Measurements from ENCODE around the gene COBLL1. TPM values are rescaled to one million over a fixed set of nuclear protein-coding genes. Genes with fewer than 3 reads are reported as not detected.

COBLL1 gene
- total RNA-seq, 1 donor from 2014 or later, result 4.4 TPM

DNA sequence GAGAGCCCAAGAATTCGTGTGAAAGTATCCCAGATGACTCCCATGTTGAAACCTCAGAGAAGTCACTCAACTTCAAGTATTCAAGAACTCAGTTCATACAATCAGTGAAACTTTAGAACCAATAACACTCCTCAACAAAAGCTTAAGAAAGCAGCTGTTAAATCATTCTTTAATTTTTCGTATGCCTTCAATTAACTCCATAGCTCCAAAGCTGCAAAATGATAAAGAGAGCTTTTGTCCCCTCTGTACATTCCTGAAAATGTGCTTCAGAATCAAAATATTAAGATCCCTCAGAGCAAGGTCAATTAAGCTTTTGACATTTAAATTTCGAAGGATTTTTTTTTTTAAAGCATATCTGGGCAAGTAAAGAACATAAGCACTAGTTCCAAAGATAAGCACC lies 4.7 kb downstream of the COBLL1 start:
- no peak for DNase-seq (ENCODE audit: low read depth, low spot score)
- Mint-ChIP-seq H3K27me3 (ENCODE audit: low read depth) (peaks cover 33% of the 10 kb centered on the region), H3K4me3 (no peak overlapping the region), H3K27ac (ENCODE audit: unreplicated experiment) (no peak overlapping the region), H3K4me1 (peaks cover 8% of the 10 kb centered on the region), H3K9me3 (no peaks in the 10 kb centered on the region), H3K36me3 (ENCODE audit: low read depth) (no peaks in the 10 kb centered on the region)
- TF ChIP-seq, protein P1, sequence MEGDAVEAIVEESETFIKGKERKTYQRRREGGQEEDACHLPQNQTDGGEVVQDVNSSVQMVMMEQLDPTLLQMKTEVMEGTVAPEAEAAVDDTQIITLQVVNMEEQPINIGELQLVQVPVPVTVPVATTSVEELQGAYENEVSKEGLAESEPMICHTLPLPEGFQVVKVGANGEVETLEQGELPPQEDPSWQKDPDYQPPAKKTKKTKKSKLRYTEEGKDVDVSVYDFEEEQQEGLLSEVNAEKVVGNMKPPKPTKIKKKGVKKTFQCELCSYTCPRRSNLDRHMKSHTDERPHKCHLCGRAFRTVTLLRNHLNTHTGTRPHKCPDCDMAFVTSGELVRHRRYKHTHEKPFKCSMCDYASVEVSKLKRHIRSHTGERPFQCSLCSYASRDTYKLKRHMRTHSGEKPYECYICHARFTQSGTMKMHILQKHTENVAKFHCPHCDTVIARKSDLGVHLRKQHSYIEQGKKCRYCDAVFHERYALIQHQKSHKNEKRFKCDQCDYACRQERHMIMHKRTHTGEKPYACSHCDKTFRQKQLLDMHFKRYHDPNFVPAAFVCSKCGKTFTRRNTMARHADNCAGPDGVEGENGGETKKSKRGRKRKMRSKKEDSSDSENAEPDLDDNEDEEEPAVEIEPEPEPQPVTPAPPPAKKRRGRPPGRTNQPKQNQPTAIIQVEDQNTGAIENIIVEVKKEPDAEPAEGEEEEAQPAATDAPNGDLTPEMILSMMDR (conservative IDR thresholded peaks at IDR 0.05), result no peak

- Mint-ChIP-seq H3K27ac (ENCODE audit: unreplicated experiment) (no peak overlapping the region), H3K9me3 (no peaks in the 10 kb centered on the region), H3K27me3 (ENCODE audit: low read depth) (peaks cover 27% of the 10 kb centered on the region), H3K4me3 (no peak overlapping the region), H3K4me1 (peaks cover 3% of the 10 kb centered on the region), H3K36me3 (ENCODE audit: low read depth) (no peaks in the 10 kb centered on the region)
- TF ChIP-seq, protein P1 (conservative IDR thresholded peaks at IDR 0.05), result no peak
- DNase-seq (ENCODE audit: low read depth, low spot score), result no peak
These were observed 6.3 kb downstream of the COBLL1 start for GRCh38 chr2:164835302-164835701.

DNA sequence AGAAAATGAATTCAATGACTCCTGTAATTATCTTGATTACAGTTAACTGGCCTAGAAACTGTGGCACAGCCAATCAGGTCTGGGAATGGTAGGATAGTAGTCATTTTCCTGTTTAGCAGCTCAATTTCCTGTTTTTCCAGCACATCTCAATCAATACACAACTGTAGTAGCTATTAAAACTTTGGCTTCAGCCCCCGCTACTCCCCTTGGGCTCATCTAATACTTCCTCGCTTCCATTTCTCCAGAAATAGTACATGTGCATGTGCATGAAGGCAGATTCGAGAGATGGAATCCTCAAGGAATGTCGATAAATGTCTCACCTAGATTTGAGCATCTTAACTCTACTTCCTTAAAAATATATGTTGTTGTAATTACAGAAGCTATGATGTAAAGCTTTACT lies 9.7 kb downstream of the COBLL1 start:
- no peak for DNase-seq (ENCODE audit: low read depth, low spot score)
- TF ChIP-seq, protein P1 (conservative IDR thresholded peaks at IDR 0.05), result no peak
- Mint-ChIP-seq H3K4me1 (no peaks in the 10 kb centered on the region), H3K9me3 (no peaks in the 10 kb centered on the region), H3K27ac (ENCODE audit: unreplicated experiment) (no peak overlapping the region), H3K27me3 (ENCODE audit: low read depth) (no peaks in the 10 kb centered on the region), H3K4me3 (no peak overlapping the region), H3K36me3 (ENCODE audit: low read depth) (no peaks in the 10 kb centered on the region)

DNA sequence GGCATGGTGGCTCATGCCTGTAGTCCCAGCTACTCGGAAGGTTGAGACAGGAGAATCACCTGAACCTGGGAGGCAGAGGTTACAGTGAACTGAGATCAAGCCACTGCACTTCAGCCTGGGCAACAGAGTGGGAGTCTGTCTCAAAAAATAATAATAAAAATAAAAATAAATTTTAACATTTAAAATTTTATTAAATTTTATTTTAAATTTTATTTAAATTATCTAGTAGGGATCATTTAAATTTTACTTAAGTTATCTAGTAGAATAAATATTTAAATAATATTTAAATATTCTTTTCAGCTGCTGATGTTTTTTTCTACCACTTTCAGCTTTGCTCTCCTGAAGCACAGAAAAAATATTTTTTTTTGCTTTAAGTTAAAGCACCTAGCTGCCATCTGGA lies 10.4 kb downstream of the COBLL1 start:
- no peaks in the 10 kb centered on the region for H3K4me1 Mint-ChIP-seq
- H3K36me3 Mint-ChIP-seq (ENCODE audit: low read depth), result no peaks in the 10 kb centered on the region
- TF ChIP-seq, protein P1 (conservative IDR thresholded peaks at IDR 0.05), result no peak
- no peaks in the 10 kb centered on the region for H3K9me3 Mint-ChIP-seq
- H3K4me3 Mint-ChIP-seq, result no peak overlapping the region
- DNase-seq (ENCODE audit: low read depth, low spot score), result no peak
- no peak overlapping the region for H3K27ac Mint-ChIP-seq (ENCODE audit: unreplicated experiment)
- H3K27me3 Mint-ChIP-seq (ENCODE audit: low read depth), result no peaks in the 10 kb centered on the region

DNA sequence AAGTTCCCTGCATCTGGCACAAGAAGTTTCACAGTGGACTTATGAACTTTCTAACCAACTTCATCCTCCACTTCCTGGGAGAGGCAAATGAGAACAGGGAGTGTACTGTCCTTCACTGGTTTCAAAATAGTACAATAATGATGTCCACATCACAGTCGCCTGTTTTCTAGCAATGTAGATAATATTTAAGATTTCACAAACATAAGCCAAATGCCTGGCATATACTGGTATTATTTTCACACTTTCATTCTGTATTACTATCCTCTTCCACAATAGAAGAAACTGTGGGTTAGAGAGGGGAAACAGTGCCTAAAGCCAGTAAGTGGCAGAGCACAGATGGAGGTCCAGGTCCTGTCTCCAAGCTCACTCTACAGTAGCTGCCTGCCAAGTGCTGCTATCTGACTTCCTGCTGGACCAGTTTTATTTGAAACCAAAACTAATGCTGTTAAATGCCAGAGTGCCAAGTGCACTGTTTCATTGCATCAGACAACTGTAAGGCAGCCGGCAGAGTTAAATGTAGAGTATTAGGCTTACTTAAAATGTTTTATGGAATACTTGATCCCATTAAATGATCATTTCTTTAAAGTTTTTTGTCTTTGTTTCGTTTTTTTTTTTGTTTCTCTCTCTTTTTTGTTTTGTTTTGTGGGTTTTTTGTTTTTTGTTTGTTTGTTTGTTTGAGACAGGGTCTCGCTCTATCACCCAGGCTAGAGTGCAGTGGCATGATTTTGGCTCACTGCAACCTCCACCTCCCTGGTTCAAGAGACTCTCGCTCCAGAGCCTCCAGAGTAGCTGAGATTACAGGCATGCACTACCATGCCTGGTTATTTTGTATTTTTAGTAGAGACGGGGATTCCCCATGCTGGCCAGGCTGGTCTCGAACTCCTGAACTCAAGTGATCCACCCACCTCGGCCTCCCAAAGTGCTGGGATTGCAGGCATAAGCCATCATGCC lies 15.1 kb downstream of the COBLL1 start:
- Mint-ChIP-seq H3K9me3 (no peaks in the 10 kb centered on the region), H3K36me3 (ENCODE audit: low read depth) (no peaks in the 10 kb centered on the region), H3K4me1 (no peaks in the 10 kb centered on the region), H3K4me3 (no peak overlapping the region), H3K27ac (ENCODE audit: unreplicated experiment) (no peak overlapping the region), H3K27me3 (ENCODE audit: low read depth) (no peaks in the 10 kb centered on the region)
- TF ChIP-seq, protein P1 (conservative IDR thresholded peaks at IDR 0.05), result no peak
- DNase-seq (ENCODE audit: low read depth, low spot score), result no peak
